ENCODE results near the gene ACTL7A. TPM values are rescaled to one million over a fixed set of nuclear protein-coding genes. Genes with fewer than 3 reads are reported as not detected.
A peak's percentile ranks its signal among the peaks of the same experiment; 100 is the strongest.

ACTL7A gene
- total RNA-seq, 1 donor from 2014 or later = not detected

GRCh38 chr9:108850293-108850897 is 11.7 kb upstream of the ACTL7A start:
- intact Hi-C loops (cut with micrococcal nuclease) = no loop called here
- no peaks in the 10 kb centered on the region for H3K36me3 ChIP-seq
- no peak for DNase-seq
- H3K27ac ChIP-seq (replicated peaks) = no peak overlapping the region
- no peaks in the 10 kb centered on the region for H3K4me1 ChIP-seq
- H3K4me3 ChIP-seq = no peak overlapping the region
- H3K9me3 ChIP-seq (replicated peaks) = no peaks in the 10 kb centered on the region
- no peaks in the 10 kb centered on the region for H3K27me3 ChIP-seq (ENCODE audit: low read depth)
- peak; percentile 41 for TF ChIP-seq CTCF (IDR thresholded peaks at IDR 0.05; ENCODE audit: borderline replicate concordance)

- no peak for TF ChIP-seq CTCF (IDR thresholded peaks at IDR 0.05; ENCODE audit: borderline replicate concordance)
- no peak for DNase-seq
- no peak overlapping the region for H3K4me3 ChIP-seq
- intact Hi-C loops (cut with micrococcal nuclease) = no loop called here
- H3K27me3 ChIP-seq (ENCODE audit: low read depth) = no peaks in the 10 kb centered on the region
- H3K9me3 ChIP-seq (replicated peaks) = no peaks in the 10 kb centered on the region
- H3K4me1 ChIP-seq = no peaks in the 10 kb centered on the region
- H3K27ac ChIP-seq (replicated peaks) = no peak overlapping the region
- no peaks in the 10 kb centered on the region for H3K36me3 ChIP-seq
Measured at GRCh38 chr9:108851138-108851537, 10.9 kb upstream of the ACTL7A start.

- Histone ChIP-seq H3K27ac (replicated peaks) (no peak overlapping the region), H3K4me1 (no peaks in the 10 kb centered on the region), H3K36me3 (no peaks in the 10 kb centered on the region), H3K4me3 (no peak overlapping the region), H3K27me3 (ENCODE audit: low read depth) (no peaks in the 10 kb centered on the region), H3K9me3 (replicated peaks) (no peaks in the 10 kb centered on the region)
- intact Hi-C loops (cut with micrococcal nuclease) = no loop called here
- DNase-seq = no peak
- no peak for TF ChIP-seq CTCF (IDR thresholded peaks at IDR 0.05; ENCODE audit: borderline replicate concordance)
Measured at GRCh38 chr9:108852079-108852478, 10.0 kb upstream of the ACTL7A start.

- no peak for DNase-seq
- TF ChIP-seq CTCF (IDR thresholded peaks at IDR 0.05; ENCODE audit: borderline replicate concordance) = no peak
- Histone ChIP-seq H3K27me3 (ENCODE audit: low read depth) (no peaks in the 10 kb centered on the region), H3K36me3 (no peaks in the 10 kb centered on the region), H3K4me3 (no peak overlapping the region), H3K4me1 (no peaks in the 10 kb centered on the region), H3K9me3 (replicated peaks) (no peaks in the 10 kb centered on the region), H3K27ac (replicated peaks) (no peak overlapping the region)
- intact Hi-C loops (cut with micrococcal nuclease) = no loop called here
Measured at GRCh38 chr9:108854094-108854493, 8.0 kb upstream of the ACTL7A start.

- no peak for DNase-seq
- Histone ChIP-seq H3K27me3 (ENCODE audit: low read depth) (no peaks in the 10 kb centered on the region), H3K4me1 (no peaks in the 10 kb centered on the region), H3K27ac (replicated peaks) (no peak overlapping the region), H3K9me3 (replicated peaks) (no peaks in the 10 kb centered on the region), H3K4me3 (no peak overlapping the region), H3K36me3 (no peaks in the 10 kb centered on the region)
- no peak for TF ChIP-seq CTCF (IDR thresholded peaks at IDR 0.05; ENCODE audit: borderline replicate concordance)
- intact Hi-C loops (cut with micrococcal nuclease) = no loop called here
Measured at GRCh38 chr9:108854641-108855528, 7.2 kb upstream of the ACTL7A start.
